Heart left ventricle (tissue), 16 donors: Measurements from ENCODE around the gene ZFAND3. TPM values are rescaled to one million over a fixed set of nuclear protein-coding genes. Genes with fewer than 3 reads are reported as not detected.

Experiments used
- ATAC-seq, 4 donors: fragments of 200-7000 bp; cut with Tn5 transposase; one replicate each; pipeline ENCODE4 v1.9.1; 2020 to 2022; ENCODE audit warnings: moderate library complexity in 4 of 4, mild to moderate bottlenecking in 3 of 4, moderate number of reproducible peaks in 1 of 4
- DNase-seq, 5 donors: peaks; one replicate each; pipeline ENCODE4 v3.0.0-alpha.2; 2020
- H3K27ac ChIP-seq, 12 donors: fragments of 200-600 bp; sonication (generic) in 4 of 12; one replicate each; pipeline versions ENCODE4 v1.5.0 to v1.8.0; 2016 to 2022; ENCODE audit warnings: mild to moderate bottlenecking in 2 of 12
- H3K27me3 ChIP-seq, 9 donors: fragments of 200-600 bp; sonication (generic) in 2 of 9; one replicate each; pipeline versions ENCODE4 v1.5.1 to v1.8.0; 2016 to 2022; ENCODE audit warnings: mild to moderate bottlenecking in 3 of 9
- H3K36me3 ChIP-seq, 9 donors: fragments of 200-600 bp; sonication (generic) in 2 of 9; one replicate each; pipeline versions ENCODE4 v1.5.0 to v1.8.0; 2018 to 2022; ENCODE audit warnings: mild to moderate bottlenecking in 2 of 9
- H3K4me1 ChIP-seq, 12 donors: fragments of 200-600 bp; sonication (generic) in 4 of 12; one replicate each; pipeline versions ENCODE4 v1.5.0 to v1.8.0; 2016 to 2022; ENCODE audit warnings: mild to moderate bottlenecking in 3 of 12
- H3K4me3 ChIP-seq, 12 donors: fragments of 200-600 bp; sonication (generic) in 4 of 12; one replicate each; pipeline versions ENCODE4 v1.5.0 to v1.8.0; 2017 to 2022; ENCODE audit warnings: mild to moderate bottlenecking in 9 of 12, moderate library complexity in 4 of 12
- H3K9me3 ChIP-seq, 12 donors: fragments of 200-600 bp; sonication (generic) in 4 of 12; one replicate each; pipeline versions ENCODE4 v1.5.0 to v1.8.0; 2016 to 2022; ENCODE audit warnings: mild to moderate bottlenecking in 1 of 12
- CTCF ChIP-seq, 12 donors: fragments of 200-600 bp; sonication (generic) in 4 of 12; IDR thresholded peaks; one replicate each; pipeline versions ENCODE4 v1.5.0 to v1.8.0; 2018 to 2022; ENCODE audit warnings: antibody characterized with exemption in 12 of 12, mild to moderate bottlenecking in 5 of 12
- POLR2A ChIP-seq, 2 donors: fragments of 450-650 bp; IDR thresholded peaks; one replicate each; pipeline ENCODE4 v1.6.1; 2017; ENCODE audit warnings: antibody characterized with exemption in 2 of 2, mild to moderate bottlenecking in 2 of 2, moderate library complexity in 2 of 2
- WGBS, 4 donors: extraction: QIAGEN DNeasy Blood & Tissue Kit in 2 of 4; methylation state at CpG; one replicate each; pipeline versions ENCODE4 v1.1.5 to v1.1.7; 2013 to 2018; 5-methylcytosine and 5-hydroxymethylcytosine counted together
- intact Hi-C, 10 donors: fragments of 100-400 bp; cut with DNase I; formaldehyde crosslinking; loops; one replicate each; pipeline versions ENCODE4 v1.11.1 to v1.14.2; 2022
- polyA plus RNA-seq, 2 donors: library from polyadenylated mRNA; stranded (reverse); fragments of 200-250 nt; gene quantifications; one replicate each; pipeline ENCODE4 v1.2.3, GENCODE V29; 2013
- total RNA-seq, 9 donors: library from RNA; depleted of rRNA in 2 of 9; stranded (reverse); fragments of >200 nt in 2 of 9; fragmentation: NEBNext Ultra II Directional in 3 of 9; extraction: Animal tissue kit (Norgen Biotek cat#: 25700) in 3 of 9; gene quantifications; one replicate each; pipeline versions ENCODE4 v1.1.0 to v1.2.4, GENCODE V29; 2016 to 2023
- donor health status: ischemic (EF 13 %, LVEDD 7.1; RV severe dilation, severe dysfunction).
- donor health status: healthy with polysubstance abuse.
- donor health status: DM: no; HTN: yes; CAD: no.
- donor health status: DM: no; HTN: no; CAD: no.
- donor health status: ischemic (EF 25% LVEDD 6.9; RV normal size, moderate dysfunction).
- donor health status: ischemic (EF 25% LVEDD 5.7; RV mildly dilated, moderate dysfunction).
- donor health status: healthy.
- donor health status: DM: yes; HTN: yes; CAD: no.
- donor health status: ischemic (EF 35%, LVEDD 5.7; RV mildly dilated, moderate dysfunction).
- donor health status: nonischemic (EF 11% LVEDD 7.7; RV severe dilation, severe dysfunction).
- donor health status: DM: yes; HTN: yes; CAD: no.
- donor health status: PGD.
- donor health status: ischemic (EF 29% LVEDD 5.4; RV normal size, mild dysfunction).
- donor health status: nonischemic (EF 23%, LVEDD 6.1; RV moderate dilation, normal function).

ZFAND3 gene
- total and polyA plus RNA-seq, 11 donors = 29.1 to 114 (median 88.2) TPM

- Histone ChIP-seq H3K9me3 (no peaks in the 10 kb centered on the region), H3K36me3 (peaks cover 0 to 4% (median 0%) of the 10 kb centered on the region in 9 donors), H3K27me3 (no peaks in the 10 kb centered on the region), H3K4me3 (no peak overlapping the region), H3K4me1 (peaks cover 0 to 37% (median 12%) of the 10 kb centered on the region in 12 donors), H3K27ac (no peak overlapping the region)
- ATAC-seq (no peak), DNase-seq (no peak)
- TF ChIP-seq CTCF (IDR thresholded peaks at IDR 0.05) (no peak), POLR2A (IDR thresholded peaks at IDR 0.05) (no peak)
- intact Hi-C loops = no loop called here
- 68 to 80% (median 73%) methylated on average over 3 of the region's 3 CpGs for WGBS, 4 donors
Observed at GRCh38 chr6:37910998-37911397, 91.5 kb downstream of the ZFAND3 start.

GRCh38 chr6:37913210-37913609 is 93.7 kb downstream of the ZFAND3 start:
- TF ChIP-seq POLR2A (IDR thresholded peaks at IDR 0.05) = no peak
- no peak for TF ChIP-seq CTCF (IDR thresholded peaks at IDR 0.05)
- H3K36me3 ChIP-seq = peaks cover 0 to 12% (median 5%) of the 10 kb centered on the region in 9 donors
- intact Hi-C loops = no loop called here
- ATAC-seq (no peak), DNase-seq (no peak)
- H3K4me1 ChIP-seq = peaks cover 0 to 33% (median 12%) of the 10 kb centered on the region in 12 donors
- H3K9me3 ChIP-seq = no peaks in the 10 kb centered on the region
- WGBS, 4 donors = 95 to 98% (median 96%) methylated on average over 1 of the region's 1 CpG
- no peak overlapping the region for H3K27ac ChIP-seq
- no peak overlapping the region for H3K4me3 ChIP-seq
- H3K27me3 ChIP-seq = no peaks in the 10 kb centered on the region

- Histone ChIP-seq H3K27me3 (no peaks in the 10 kb centered on the region), H3K36me3 (peaks cover 0 to 12% (median 5%) of the 10 kb centered on the region in 9 donors), H3K27ac (no peak overlapping the region), H3K9me3 (no peaks in the 10 kb centered on the region), H3K4me3 (no peak overlapping the region), H3K4me1 (peaks cover 0 to 33% (median 10%) of the 10 kb centered on the region in 12 donors)
- DNase-seq = no peak
- ATAC-seq = no peak
- 89 to 95% (median 93%) methylated on average over 3 of the region's 3 CpGs for WGBS, 4 donors
- no peak for TF ChIP-seq CTCF (IDR thresholded peaks at IDR 0.05)
- TF ChIP-seq POLR2A (IDR thresholded peaks at IDR 0.05) = no peak
- intact Hi-C loops = no loop called here
Observed at GRCh38 chr6:37915463-37915862, 95.9 kb downstream of the ZFAND3 start.

GRCh38 chr6:37916149-37916548 is 96.6 kb downstream of the ZFAND3 start:
- Histone ChIP-seq H3K4me1 (peaks cover 0 to 37% (median 13%) of the 10 kb centered on the region in 12 donors), H3K36me3 (peaks cover 0 to 12% (median 5%) of the 10 kb centered on the region in 9 donors), H3K27me3 (no peaks in the 10 kb centered on the region), H3K27ac (no peak overlapping the region), H3K4me3 (no peak overlapping the region), H3K9me3 (no peaks in the 10 kb centered on the region)
- intact Hi-C loops = no loop called here
- ATAC-seq = no peak
- WGBS, 4 donors = 87 to 94% (median 90%) methylated on average over 8 of the region's 8 CpGs
- no peak for TF ChIP-seq CTCF (IDR thresholded peaks at IDR 0.05)
- TF ChIP-seq POLR2A (IDR thresholded peaks at IDR 0.05) = no peak
- no peak for DNase-seq
